ENCODE data around the gene MYCBPAP. TPM values are rescaled to one million over a fixed set of nuclear protein-coding genes. Genes with fewer than 3 reads are reported as not detected.

MYCBPAP gene
- total and polyA plus RNA-seq, 12 donors: 0.17 to 1.6 (median 0.59) TPM

DNA sequence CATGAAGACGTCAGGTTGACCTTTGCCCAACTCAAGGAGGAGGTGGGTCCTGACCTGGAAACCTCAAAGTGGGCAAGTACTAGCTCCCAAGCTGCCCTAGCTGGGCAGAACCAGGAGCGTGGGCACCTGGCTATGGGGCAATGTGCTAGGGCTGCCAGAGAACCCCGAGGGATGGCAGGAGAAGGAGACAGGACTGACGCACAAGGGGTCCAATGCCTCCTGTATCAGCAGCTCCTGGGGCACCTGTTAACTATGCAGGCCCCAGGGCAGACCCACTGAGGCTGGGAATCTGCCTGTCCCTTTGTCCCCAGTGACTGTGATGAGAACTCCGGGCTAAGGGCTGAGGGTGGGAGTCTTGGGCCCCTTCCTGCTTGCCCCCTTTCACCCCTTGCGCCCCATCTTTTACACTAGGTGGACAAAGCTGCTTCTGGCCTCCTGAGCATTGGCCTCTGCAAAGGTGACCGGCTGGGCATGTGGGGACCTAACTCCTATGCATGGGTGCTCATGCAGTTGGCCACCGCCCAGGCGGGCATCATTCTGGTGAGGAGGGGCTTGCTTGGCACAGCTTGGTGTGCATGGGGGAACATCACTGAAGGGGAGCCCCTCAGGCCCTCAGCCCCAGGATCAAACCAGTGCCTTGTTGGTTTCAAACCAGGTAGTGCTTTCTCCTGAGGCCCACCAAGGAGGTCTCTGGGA lies 47.3 kb upstream of the MYCBPAP start:
- Histone ChIP-seq H3K9me3 (no peaks in the 10 kb centered on the region), H3K27me3 (no peaks in the 10 kb centered on the region), H3K27ac (no peak overlapping the region), H3K4me1 (no peaks in the 10 kb centered on the region), H3K36me3 (peaks cover 0 to 7% (median 0%) of the 10 kb centered on the region in 9 donors), H3K4me3 (no peak overlapping the region)
- TF ChIP-seq, protein P1, sequence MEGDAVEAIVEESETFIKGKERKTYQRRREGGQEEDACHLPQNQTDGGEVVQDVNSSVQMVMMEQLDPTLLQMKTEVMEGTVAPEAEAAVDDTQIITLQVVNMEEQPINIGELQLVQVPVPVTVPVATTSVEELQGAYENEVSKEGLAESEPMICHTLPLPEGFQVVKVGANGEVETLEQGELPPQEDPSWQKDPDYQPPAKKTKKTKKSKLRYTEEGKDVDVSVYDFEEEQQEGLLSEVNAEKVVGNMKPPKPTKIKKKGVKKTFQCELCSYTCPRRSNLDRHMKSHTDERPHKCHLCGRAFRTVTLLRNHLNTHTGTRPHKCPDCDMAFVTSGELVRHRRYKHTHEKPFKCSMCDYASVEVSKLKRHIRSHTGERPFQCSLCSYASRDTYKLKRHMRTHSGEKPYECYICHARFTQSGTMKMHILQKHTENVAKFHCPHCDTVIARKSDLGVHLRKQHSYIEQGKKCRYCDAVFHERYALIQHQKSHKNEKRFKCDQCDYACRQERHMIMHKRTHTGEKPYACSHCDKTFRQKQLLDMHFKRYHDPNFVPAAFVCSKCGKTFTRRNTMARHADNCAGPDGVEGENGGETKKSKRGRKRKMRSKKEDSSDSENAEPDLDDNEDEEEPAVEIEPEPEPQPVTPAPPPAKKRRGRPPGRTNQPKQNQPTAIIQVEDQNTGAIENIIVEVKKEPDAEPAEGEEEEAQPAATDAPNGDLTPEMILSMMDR (IDR thresholded peaks at IDR 0.05): no peak
- intact Hi-C loops (cut with DNase I): loop anchor here in 1 of 10 donors (10.0 kb wide), 1 partner anchor 96 kb away; no protein-coding TSS in a partner anchor
- no peak for DNase-seq
- WGBS, 2 donors: 94 to 95% methylated on average over 9 of the region's 9 CpGs
- ATAC-seq: no peak

DNA sequence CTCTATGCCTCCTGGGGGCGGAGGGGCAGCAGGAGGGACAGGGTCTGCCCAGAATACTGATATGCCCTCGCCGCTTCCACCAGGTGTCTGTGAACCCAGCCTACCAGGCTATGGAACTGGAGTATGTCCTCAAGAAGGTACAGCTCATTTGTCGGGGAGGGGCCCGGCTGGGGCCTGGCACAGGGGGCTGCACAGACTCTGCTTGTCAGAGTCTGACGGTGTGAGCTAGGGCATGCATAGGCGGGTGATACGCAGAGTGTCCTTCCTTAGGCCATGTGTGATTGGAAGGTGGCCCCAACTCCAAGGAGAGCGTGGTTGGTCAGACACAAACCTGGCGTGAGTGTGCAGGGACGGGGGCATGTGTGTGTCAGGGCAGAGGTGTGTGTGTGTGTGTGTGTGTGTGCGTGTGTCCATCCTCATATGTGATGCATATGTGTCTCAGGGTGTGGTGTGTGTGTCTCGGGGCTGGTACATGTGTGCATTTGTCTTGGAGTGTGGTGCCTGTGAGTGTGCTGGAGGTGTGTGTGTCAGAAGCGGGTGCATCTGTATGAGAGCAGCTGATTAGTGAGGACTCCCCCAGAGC lies 46.6 kb upstream of the MYCBPAP start:
- Histone ChIP-seq H3K9me3 (no peaks in the 10 kb centered on the region), H3K4me1 (no peaks in the 10 kb centered on the region), H3K27ac (no peak overlapping the region), H3K36me3 (peaks cover 0 to 7% (median 0%) of the 10 kb centered on the region in 9 donors), H3K27me3 (peaks cover 0 to 2% (median 0%) of the 10 kb centered on the region in 7 donors), H3K4me3 (no peak overlapping the region)
- 95 to 97% methylated on average over 14 of the region's 14 CpGs for WGBS, 2 donors
- no peak for ATAC-seq
- intact Hi-C loops (cut with DNase I): loop anchor here in 1 of 10 donors (10.0 kb wide), 1 partner anchor 97 kb away; no protein-coding TSS in a partner anchor
- no peak for DNase-seq
- TF ChIP-seq, protein P1 (IDR thresholded peaks at IDR 0.05): no peak

DNA sequence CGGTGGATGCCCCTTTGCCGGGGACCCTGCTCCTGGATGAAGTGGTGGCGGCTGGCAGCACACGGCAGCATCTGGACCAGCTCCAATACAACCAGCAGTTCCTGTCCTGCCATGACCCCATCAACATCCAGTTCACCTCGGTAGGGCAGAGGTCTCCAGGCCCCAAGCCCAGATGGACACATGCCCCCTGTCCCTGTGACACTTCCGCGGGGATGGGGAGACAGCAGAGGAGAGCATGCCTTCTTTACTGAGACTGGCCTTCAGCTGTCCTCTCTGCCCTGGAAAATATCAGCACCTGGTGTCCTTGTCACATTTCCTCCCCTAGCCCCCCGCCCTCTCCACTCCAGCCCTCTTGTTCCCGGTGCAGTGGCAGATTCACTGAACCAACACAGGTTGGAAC lies 45.8 kb upstream of the MYCBPAP start:
- no peak overlapping the region for H3K27ac ChIP-seq
- 63 to 70% methylated on average over 9 of the region's 9 CpGs for WGBS, 2 donors
- peaks cover 0 to 7% (median 0%) of the 10 kb centered on the region in 9 donors for H3K36me3 ChIP-seq
- H3K9me3 ChIP-seq: no peaks in the 10 kb centered on the region
- ATAC-seq (no peak), DNase-seq (no peak)
- H3K4me3 ChIP-seq: no peak overlapping the region
- intact Hi-C loops (cut with DNase I): loop anchor here in 1 of 10 donors (10.0 kb wide), 1 partner anchor 98 kb away; no protein-coding TSS in a partner anchor
- H3K27me3 ChIP-seq: peaks cover 0 to 8% (median 3%) of the 10 kb centered on the region in 7 donors
- TF ChIP-seq, protein P1 (IDR thresholded peaks at IDR 0.05): no peak
- H3K4me1 ChIP-seq: no peaks in the 10 kb centered on the region

DNA sequence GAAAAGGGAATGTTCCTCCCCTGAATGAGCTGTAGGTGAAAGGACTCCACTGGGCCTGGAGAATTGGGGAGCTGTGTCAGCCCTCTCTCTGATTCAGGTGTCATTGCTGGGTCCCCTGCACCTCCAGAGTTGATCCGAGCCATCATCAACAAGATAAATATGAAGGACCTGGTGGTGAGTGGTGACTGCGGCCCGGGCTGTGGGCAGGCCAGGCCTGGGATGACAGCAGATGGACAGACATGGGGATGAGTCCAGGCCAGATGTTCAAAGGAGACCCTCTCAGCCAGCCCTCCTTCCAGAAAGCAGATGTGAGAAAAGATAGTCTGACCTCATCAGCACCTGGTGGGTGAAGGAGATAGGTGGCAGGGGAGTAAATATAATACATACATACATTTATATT lies 44.1 kb upstream of the MYCBPAP start:
- Histone ChIP-seq H3K27ac (no peak overlapping the region), H3K4me3 (no peak overlapping the region), H3K36me3 (peaks cover 0 to 7% (median 0%) of the 10 kb centered on the region in 9 donors), H3K9me3 (no peaks in the 10 kb centered on the region), H3K27me3 (peaks cover 9 to 25% (median 17%) of the 10 kb centered on the region in 7 donors), H3K4me1 (peaks cover 3 to 12% (median 11%) of the 10 kb centered on the region in 9 donors)
- TF ChIP-seq, protein P1 (IDR thresholded peaks at IDR 0.05): no peak
- intact Hi-C loops (cut with DNase I): loop anchor here in 1 of 10 donors (10.0 kb wide), 1 partner anchor 99 kb away; no protein-coding TSS in a partner anchor
- ATAC-seq (no peak), DNase-seq (no peak)
- 84 to 90% methylated on average over 3 of the region's 3 CpGs for WGBS, 2 donors
